ENCODE data around the gene GNG8. TPM values are rescaled to one million over a fixed set of nuclear protein-coding genes. Genes with fewer than 3 reads are reported as not detected.

The GNG8 gene
- total RNA-seq, 1 donor from 2014 or later, result not detected

GRCh38 chr19:46603752-46604231 lies 32.2 kb downstream of the GNG8 start:
- peak; percentile 82 for DNase-seq (ENCODE audit: low spot score)

- peak; percentile 49 for DNase-seq (ENCODE audit: low spot score)
Observed at GRCh38 chr19:46603195-46603637, 32.8 kb downstream of the GNG8 start.

- DNase-seq (ENCODE audit: low spot score), result peak; percentile 80
Observed at GRCh38 chr19:46602392-46603194, 33.4 kb downstream of the GNG8 start.

GRCh38 chr19:46601318-46602224 lies 34.4 kb downstream of the GNG8 start, which contains the start of gene CALM3:
CALM3 (plus strand) TSS chr19:46601330; CDS start chr19:46601435, 105 bp downstream.
- DNase-seq (ENCODE audit: low spot score), result peak; percentile 82

GRCh38 chr19:46600384-46601317 lies 35.4 kb downstream of the GNG8 start:
- DNase-seq (ENCODE audit: low spot score), result peak; percentile 98

GRCh38 chr19:46599716-46600373 lies 36.2 kb downstream of the GNG8 start:
- DNase-seq (ENCODE audit: low spot score), result no peak

GRCh38 chr19:46598372-46598917 lies 37.6 kb downstream of the GNG8 start:
- no peak for DNase-seq (ENCODE audit: low spot score)

- DNase-seq (ENCODE audit: low spot score), result no peak
Observed at GRCh38 chr19:46596008-46596407, 40.0 kb downstream of the GNG8 start.

GRCh38 chr19:46591870-46592269 lies 44.1 kb downstream of the GNG8 start:
- DNase-seq (ENCODE audit: low spot score), result no peak

GRCh38 chr19:46591254-46591653 lies 44.7 kb downstream of the GNG8 start:
- peak; percentile 28 for DNase-seq (ENCODE audit: low spot score)

- no peak for DNase-seq (ENCODE audit: low spot score)
Observed at GRCh38 chr19:46587861-46588260, 48.1 kb downstream of the GNG8 start.

GRCh38 chr19:46586294-46586693 lies 49.7 kb downstream of the GNG8 start:
- no peak for DNase-seq (ENCODE audit: low spot score)

GRCh38 chr19:46585539-46585938 lies 50.5 kb downstream of the GNG8 start:
- DNase-seq (ENCODE audit: low spot score), result no peak

Other genes with a start within 250 kb of the GNG8 start
- 2.9 TPM for gene CCDC8, start 222.6 kb downstream of the GNG8 start, total RNA-seq
- not detected for gene PNMA8C, start 207.3 kb downstream of the GNG8 start, total RNA-seq
- 1.2 TPM for gene PNMA8A, start 164.6 kb downstream of the GNG8 start, total RNA-seq
- gene PNMA8B, start 140.3 kb downstream of the GNG8 start, total RNA-seq, result 2.5 TPM
- 125 TPM for gene CALM3, start 34.9 kb downstream of the GNG8 start, total RNA-seq
- 7.2 TPM for gene PTGIR, start 11.1 kb downstream of the GNG8 start, total RNA-seq
- 3.4 TPM for gene DACT3, start 25.0 kb upstream of the GNG8 start, total RNA-seq
- 43.2 TPM for gene PRKD2, start 80.9 kb upstream of the GNG8 start, total RNA-seq
- gene FKRP, start 109.9 kb upstream of the GNG8 start, total RNA-seq, result 13.2 TPM
- 72.9 TPM for gene STRN4, start 110.2 kb upstream of the GNG8 start, total RNA-seq
- gene SLC1A5, start 152.4 kb upstream of the GNG8 start, total RNA-seq, result 168 TPM
- gene AP2S1, start 214.6 kb upstream of the GNG8 start, total RNA-seq, result 228 TPM
- 53.3 TPM for gene ARHGAP35, start 224.8 kb upstream of the GNG8 start, total RNA-seq